Measurements from ENCODE around the gene ARID1A. TPM values are rescaled to one million over a fixed set of nuclear protein-coding genes. Genes with fewer than 3 reads are reported as not detected.

The ARID1A gene
- total RNA-seq, 1 donor: 22.8 TPM

- peak; percentile 76 for DNase-seq (ENCODE audit: insufficient read length, low spot score, missing footprints)
- Histone ChIP-seq H3K4me2 (ENCODE audit: insufficient read depth, low read length) (peak overlapping the region; percentile 84), H3K9me3 (ENCODE audit: low read depth, low read length) (no peaks in the 10 kb centered on the region), H3K27me3 (ENCODE audit: insufficient read depth, low read length) (no peaks in the 10 kb centered on the region), H4K20me1 (ENCODE audit: insufficient read depth, low read length) (no peaks in the 10 kb centered on the region), H3K79me2 (ENCODE audit: insufficient read depth, low read length) (no peaks in the 10 kb centered on the region), H2AFZ (ENCODE audit: low read length) (peak overlapping the region; percentile 88), H3K4me3 (ENCODE audit: insufficient read depth, low read length) (peak overlapping the region; percentile 62), H3K27ac (ENCODE audit: low read depth, low read length) (no peak overlapping the region), H3K36me3 (ENCODE audit: insufficient read depth, low read length) (no peaks in the 10 kb centered on the region), H3K4me1 (ENCODE audit: insufficient read depth, low read length) (peaks cover 13% of the 10 kb centered on the region)
- peak; percentile 49 for TF ChIP-seq CTCF (IDR thresholded peaks at IDR 0.05; ENCODE audit: extremely low read depth, low read depth, low read length)
Observed at GRCh38 chr1:26677306-26678115, 18.3 kb upstream of the ARID1A start.

DNA sequence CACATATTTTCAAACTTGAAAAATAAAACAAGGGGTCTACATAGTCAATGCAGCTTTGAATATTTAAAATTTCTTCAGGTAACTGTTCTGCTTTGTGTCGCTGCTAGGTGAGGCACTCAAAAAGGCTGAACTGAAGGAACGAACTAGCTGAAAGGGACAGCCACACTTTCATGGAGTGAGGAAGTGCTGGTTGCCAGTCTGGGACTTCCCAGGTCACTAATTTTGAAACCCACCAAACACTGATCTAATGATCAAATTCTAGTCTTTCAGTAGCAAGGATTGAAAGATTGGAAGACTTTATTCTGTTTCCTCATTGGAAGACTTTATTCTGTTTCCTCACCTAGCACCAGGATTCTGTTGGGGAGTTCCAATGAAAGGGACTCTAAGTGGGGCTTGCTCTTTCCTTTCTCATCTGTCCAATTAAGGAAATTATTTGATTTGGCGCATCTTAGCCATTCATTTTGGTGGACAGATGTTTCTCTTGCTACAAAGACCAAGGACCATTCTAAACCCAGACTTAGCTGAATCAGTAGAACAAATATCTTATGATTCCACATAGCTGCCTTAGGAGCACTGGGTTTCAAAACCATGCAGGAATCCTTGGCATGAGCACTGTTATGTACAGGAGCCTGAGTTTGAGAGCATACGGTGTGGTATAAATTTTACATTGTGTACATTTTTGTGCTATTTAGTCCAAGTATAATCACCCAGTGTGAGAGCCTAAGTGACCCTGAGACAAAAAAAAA, 10.9 kb upstream of the ARID1A start:
- H4K20me1 ChIP-seq (ENCODE audit: insufficient read depth, low read length): no peaks in the 10 kb centered on the region
- H3K27ac ChIP-seq (ENCODE audit: low read depth, low read length): no peak overlapping the region
- no peaks in the 10 kb centered on the region for H3K79me2 ChIP-seq (ENCODE audit: insufficient read depth, low read length)
- H3K4me2 ChIP-seq (ENCODE audit: insufficient read depth, low read length): peak overlapping the region; percentile 34
- H2AFZ ChIP-seq (ENCODE audit: low read length): peak overlapping the region; percentile 18
- DNase-seq (ENCODE audit: insufficient read length, low spot score, missing footprints): no peak
- H3K4me1 ChIP-seq (ENCODE audit: insufficient read depth, low read length): peaks cover 11% of the 10 kb centered on the region
- no peaks in the 10 kb centered on the region for H3K36me3 ChIP-seq (ENCODE audit: insufficient read depth, low read length)
- no peaks in the 10 kb centered on the region for H3K27me3 ChIP-seq (ENCODE audit: insufficient read depth, low read length)
- TF ChIP-seq CTCF (IDR thresholded peaks at IDR 0.05; ENCODE audit: extremely low read depth, low read depth, low read length): no peak
- no peaks in the 10 kb centered on the region for H3K9me3 ChIP-seq (ENCODE audit: low read depth, low read length)
- H3K4me3 ChIP-seq (ENCODE audit: insufficient read depth, low read length): no peak overlapping the region

- H3K4me3 ChIP-seq (ENCODE audit: insufficient read depth, low read length): no peak overlapping the region
- DNase-seq (ENCODE audit: insufficient read length, low spot score, missing footprints): no peak
- no peak overlapping the region for H3K27ac ChIP-seq (ENCODE audit: low read depth, low read length)
- H3K9me3 ChIP-seq (ENCODE audit: low read depth, low read length): no peaks in the 10 kb centered on the region
- no peaks in the 10 kb centered on the region for H3K36me3 ChIP-seq (ENCODE audit: insufficient read depth, low read length)
- H3K27me3 ChIP-seq (ENCODE audit: insufficient read depth, low read length): no peaks in the 10 kb centered on the region
- no peaks in the 10 kb centered on the region for H4K20me1 ChIP-seq (ENCODE audit: insufficient read depth, low read length)
- H3K4me1 ChIP-seq (ENCODE audit: insufficient read depth, low read length): peaks cover 11% of the 10 kb centered on the region
- H3K79me2 ChIP-seq (ENCODE audit: insufficient read depth, low read length): no peaks in the 10 kb centered on the region
- H3K4me2 ChIP-seq (ENCODE audit: insufficient read depth, low read length): no peak overlapping the region
- TF ChIP-seq CTCF (IDR thresholded peaks at IDR 0.05; ENCODE audit: extremely low read depth, low read depth, low read length): no peak
- peak overlapping the region; percentile 32 for H2AFZ ChIP-seq (ENCODE audit: low read length)
Observed at GRCh38 chr1:26686795-26687194, 9.0 kb upstream of the ARID1A start.

- H3K4me1 ChIP-seq (ENCODE audit: insufficient read depth, low read length): peaks cover 20% of the 10 kb centered on the region
- no peaks in the 10 kb centered on the region for H3K36me3 ChIP-seq (ENCODE audit: insufficient read depth, low read length)
- no peaks in the 10 kb centered on the region for H3K9me3 ChIP-seq (ENCODE audit: low read depth, low read length)
- H3K27ac ChIP-seq (ENCODE audit: low read depth, low read length): no peak overlapping the region
- no peak overlapping the region for H3K4me3 ChIP-seq (ENCODE audit: insufficient read depth, low read length)
- H4K20me1 ChIP-seq (ENCODE audit: insufficient read depth, low read length): no peaks in the 10 kb centered on the region
- H3K4me2 ChIP-seq (ENCODE audit: insufficient read depth, low read length): no peak overlapping the region
- DNase-seq (ENCODE audit: insufficient read length, low spot score, missing footprints): no peak
- no peak overlapping the region for H2AFZ ChIP-seq (ENCODE audit: low read length)
- no peaks in the 10 kb centered on the region for H3K27me3 ChIP-seq (ENCODE audit: insufficient read depth, low read length)
- TF ChIP-seq CTCF (IDR thresholded peaks at IDR 0.05; ENCODE audit: extremely low read depth, low read depth, low read length): no peak
- H3K79me2 ChIP-seq (ENCODE audit: insufficient read depth, low read length): no peaks in the 10 kb centered on the region
Observed at GRCh38 chr1:26689504-26689903, 6.3 kb upstream of the ARID1A start.

Measured in osteoblast (primary cell).